Measurements from ENCODE around the gene TGFBR3L.
"Not testable (repeated sequence)": the region's sequence is repeated elsewhere in the genome, so short reads cannot be mapped to it uniquely, and the experiment has no call there.

The TGFBR3L gene

GRCh38 chr19:7927605-7928333 lies 13.1 kb downstream of the TGFBR3L start:
- H3K4me1 ChIP-seq (ENCODE audit: control insufficient read depth in 1 of 2, insufficient read depth in 2 of 2, low read length in 2 of 2) = peaks cover 0 to 74% of the 10 kb centered on the region in 2 donors
- H3K9me3 ChIP-seq (ENCODE audit: control insufficient read depth in 1 of 2, low read length in 2 of 2) = no peaks in the 10 kb centered on the region
- peak overlapping the region; percentile 64 for H3K27ac ChIP-seq (ENCODE audit: low read length)
- peak overlapping the region in 1 of 2 donors; percentile 37 for H3K4me3 ChIP-seq (ENCODE audit: low read depth in 1 of 2, low read length in 2 of 2)
- H3K36me3 ChIP-seq (ENCODE audit: control insufficient read depth in 1 of 2, insufficient read depth in 2 of 2, low read length in 2 of 2) = peaks cover 4 to 22% of the 10 kb centered on the region in 2 donors
- no peaks in the 10 kb centered on the region for H3K27me3 ChIP-seq (ENCODE audit: low read depth, low read length)

GRCh38 chr19:7928334-7928706 lies 13.7 kb downstream of the TGFBR3L start:
- peak overlapping the region in 1 of 2 donors; percentile 37 for H3K4me3 ChIP-seq (ENCODE audit: low read depth in 1 of 2, low read length in 2 of 2)
- peaks cover 7 to 23% of the 10 kb centered on the region in 2 donors for H3K36me3 ChIP-seq (ENCODE audit: control insufficient read depth in 1 of 2, insufficient read depth in 2 of 2, low read length in 2 of 2)
- H3K27me3 ChIP-seq (ENCODE audit: low read depth, low read length) = no peaks in the 10 kb centered on the region
- peaks cover 0 to 69% of the 10 kb centered on the region in 2 donors for H3K4me1 ChIP-seq (ENCODE audit: control insufficient read depth in 1 of 2, insufficient read depth in 2 of 2, low read length in 2 of 2)
- no peaks in the 10 kb centered on the region for H3K9me3 ChIP-seq (ENCODE audit: control insufficient read depth in 1 of 2, low read length in 2 of 2)
- H3K27ac ChIP-seq (ENCODE audit: low read length) = peak overlapping the region; percentile 64

- H3K4me1 ChIP-seq (ENCODE audit: control insufficient read depth in 1 of 2, insufficient read depth in 2 of 2, low read length in 2 of 2) = peaks cover 0 to 68% of the 10 kb centered on the region in 2 donors
Observed at GRCh38 chr19:7928741-7929701, 14.4 kb downstream of the TGFBR3L start.

GRCh38 chr19:7930030-7930429 lies 15.4 kb downstream of the TGFBR3L start:
- H3K36me3 ChIP-seq (ENCODE audit: control insufficient read depth in 1 of 2, insufficient read depth in 2 of 2, low read length in 2 of 2) = peaks cover 12 to 39% of the 10 kb centered on the region in 2 donors
- not testable (repeated sequence) for H3K9me3 ChIP-seq (ENCODE audit: control insufficient read depth in 1 of 2, low read length in 2 of 2); H3K27ac ChIP-seq (ENCODE audit: low read length); H3K4me3 ChIP-seq (ENCODE audit: low read depth in 1 of 2, low read length in 2 of 2); H3K27me3 ChIP-seq (ENCODE audit: low read depth, low read length)
- peaks cover 0 to 58% of the 10 kb centered on the region in 2 donors for H3K4me1 ChIP-seq (ENCODE audit: control insufficient read depth in 1 of 2, insufficient read depth in 2 of 2, low read length in 2 of 2)

More at GRCh38 chr19:7928741-7929701, 14.4 kb downstream of the TGFBR3L start:
- H3K9me3 ChIP-seq (ENCODE audit: control insufficient read depth in 1 of 2, low read length in 2 of 2) = no peaks in the 10 kb centered on the region
- peak overlapping the region; percentile 64 for H3K27ac ChIP-seq (ENCODE audit: low read length)
- H3K36me3 ChIP-seq (ENCODE audit: control insufficient read depth in 1 of 2, insufficient read depth in 2 of 2, low read length in 2 of 2) = peaks cover 12 to 30% of the 10 kb centered on the region in 2 donors
- H3K27me3 ChIP-seq (ENCODE audit: low read depth, low read length) = no peaks in the 10 kb centered on the region
- peak overlapping the region in 1 of 2 donors; percentile 37 for H3K4me3 ChIP-seq (ENCODE audit: low read depth in 1 of 2, low read length in 2 of 2)

GRCh38 chr19:7930765-7931164 lies 16.1 kb downstream of the TGFBR3L start:
- peaks cover 0 to 52% of the 10 kb centered on the region in 2 donors for H3K4me1 ChIP-seq (ENCODE audit: control insufficient read depth in 1 of 2, insufficient read depth in 2 of 2, low read length in 2 of 2)
- no peaks in the 10 kb centered on the region for H3K27me3 ChIP-seq (ENCODE audit: low read depth, low read length)
- H3K9me3 ChIP-seq (ENCODE audit: control insufficient read depth in 1 of 2, low read length in 2 of 2) = no peaks in the 10 kb centered on the region
- no peak overlapping the region for H3K4me3 ChIP-seq (ENCODE audit: low read depth in 1 of 2, low read length in 2 of 2)
- H3K36me3 ChIP-seq (ENCODE audit: control insufficient read depth in 1 of 2, insufficient read depth in 2 of 2, low read length in 2 of 2) = peaks cover 15 to 47% of the 10 kb centered on the region in 2 donors
- peak overlapping the region; percentile 51 for H3K27ac ChIP-seq (ENCODE audit: low read length)

- H3K9me3 ChIP-seq (ENCODE audit: control insufficient read depth in 1 of 2, low read length in 2 of 2) = no peaks in the 10 kb centered on the region
- H3K4me3 ChIP-seq (ENCODE audit: low read depth in 1 of 2, low read length in 2 of 2) = no peak overlapping the region
- peaks cover 17 to 53% of the 10 kb centered on the region in 2 donors for H3K36me3 ChIP-seq (ENCODE audit: control insufficient read depth in 1 of 2, insufficient read depth in 2 of 2, low read length in 2 of 2)
- peak overlapping the region; percentile 51 for H3K27ac ChIP-seq (ENCODE audit: low read length)
- H3K27me3 ChIP-seq (ENCODE audit: low read depth, low read length) = no peaks in the 10 kb centered on the region
- peaks cover 0 to 48% of the 10 kb centered on the region in 2 donors for H3K4me1 ChIP-seq (ENCODE audit: control insufficient read depth in 1 of 2, insufficient read depth in 2 of 2, low read length in 2 of 2)
Observed at GRCh38 chr19:7931221-7932061, 16.8 kb downstream of the TGFBR3L start.

- H3K36me3 ChIP-seq (ENCODE audit: control insufficient read depth in 1 of 2, insufficient read depth in 2 of 2, low read length in 2 of 2) = peaks cover 19 to 58% of the 10 kb centered on the region in 2 donors
- no peak overlapping the region for H3K4me3 ChIP-seq (ENCODE audit: low read depth in 1 of 2, low read length in 2 of 2)
- H3K27me3 ChIP-seq (ENCODE audit: low read depth, low read length) = no peaks in the 10 kb centered on the region
- H3K27ac ChIP-seq (ENCODE audit: low read length) = no peak overlapping the region
- H3K9me3 ChIP-seq (ENCODE audit: control insufficient read depth in 1 of 2, low read length in 2 of 2) = no peaks in the 10 kb centered on the region
- H3K4me1 ChIP-seq (ENCODE audit: control insufficient read depth in 1 of 2, insufficient read depth in 2 of 2, low read length in 2 of 2) = peaks cover 0 to 39% of the 10 kb centered on the region in 2 donors
Observed at GRCh38 chr19:7932276-7932929, 17.8 kb downstream of the TGFBR3L start.

GRCh38 chr19:7932930-7933300 lies 18.3 kb downstream of the TGFBR3L start:
- Histone ChIP-seq H3K27ac (ENCODE audit: low read length) (no peak overlapping the region), H3K36me3 (ENCODE audit: control insufficient read depth in 1 of 2, insufficient read depth in 2 of 2, low read length in 2 of 2) (peaks cover 20 to 63% of the 10 kb centered on the region in 2 donors), H3K4me1 (ENCODE audit: control insufficient read depth in 1 of 2, insufficient read depth in 2 of 2, low read length in 2 of 2) (peaks cover 0 to 34% of the 10 kb centered on the region in 2 donors)

GRCh38 chr19:7933411-7933810 lies 18.8 kb downstream of the TGFBR3L start:
- no peaks in the 10 kb centered on the region for H3K9me3 ChIP-seq (ENCODE audit: control insufficient read depth in 1 of 2, low read length in 2 of 2)
- H3K27ac ChIP-seq (ENCODE audit: low read length) = no peak overlapping the region
- H3K36me3 ChIP-seq (ENCODE audit: control insufficient read depth in 1 of 2, insufficient read depth in 2 of 2, low read length in 2 of 2) = peaks cover 20 to 65% of the 10 kb centered on the region in 2 donors
- H3K4me1 ChIP-seq (ENCODE audit: control insufficient read depth in 1 of 2, insufficient read depth in 2 of 2, low read length in 2 of 2) = peaks cover 0 to 29% of the 10 kb centered on the region in 2 donors
- no peaks in the 10 kb centered on the region for H3K27me3 ChIP-seq (ENCODE audit: low read depth, low read length)
- H3K4me3 ChIP-seq (ENCODE audit: low read depth in 1 of 2, low read length in 2 of 2) = no peak overlapping the region

More at GRCh38 chr19:7932930-7933300, 18.3 kb downstream of the TGFBR3L start:
- Histone ChIP-seq H3K9me3 (ENCODE audit: control insufficient read depth in 1 of 2, low read length in 2 of 2) (no peaks in the 10 kb centered on the region), H3K4me3 (ENCODE audit: low read depth in 1 of 2, low read length in 2 of 2) (no peak overlapping the region), H3K27me3 (ENCODE audit: low read depth, low read length) (no peaks in the 10 kb centered on the region)
